Fibroblast of gingiva (primary cell): ENCODE measurements around the gene FAM89A.

Source experiments
- DNase-seq: peaks from one replicate; pipeline ENCODE4 v3.0.0-alpha.2; 2011; ENCODE audit warnings: low read depth

Gene FAM89A

DNA sequence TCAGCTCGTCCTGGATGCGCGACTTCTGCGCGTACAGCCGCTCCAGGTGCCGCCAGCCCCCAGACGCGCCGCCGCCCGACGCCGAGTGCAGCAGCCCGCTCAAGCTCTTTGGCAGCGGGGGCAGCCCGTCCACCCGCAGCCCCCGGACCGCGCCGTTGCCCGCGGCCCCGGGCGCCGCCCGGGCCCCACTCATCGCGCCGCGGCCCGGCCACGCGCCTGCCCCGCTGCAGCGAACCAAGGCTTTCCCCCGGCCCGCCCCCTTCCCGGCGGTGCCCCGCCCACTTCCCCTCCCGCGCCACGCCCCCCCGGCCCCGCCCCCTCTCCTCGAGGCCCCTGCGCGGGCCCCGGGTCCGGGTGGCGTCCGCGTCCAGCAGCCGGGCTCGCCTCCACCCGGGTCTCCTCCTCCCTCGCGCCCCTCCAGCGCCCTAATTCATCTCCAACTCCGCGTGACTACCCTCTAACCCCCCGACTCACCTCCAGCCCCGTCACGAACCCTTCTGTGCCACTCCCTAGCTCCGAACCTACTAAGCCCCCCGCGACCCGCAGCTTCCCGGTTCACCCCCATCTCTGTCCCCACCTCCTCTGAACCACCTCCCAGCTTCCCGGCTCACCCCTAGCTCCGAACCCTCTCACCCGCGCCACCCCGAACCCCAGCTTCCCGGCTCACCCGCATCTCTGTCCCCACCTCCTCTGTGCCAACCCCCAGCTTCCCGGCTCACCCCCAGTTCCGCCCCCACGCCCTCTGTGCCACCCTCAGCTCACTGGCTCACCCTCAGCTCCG is at the start of gene FAM89A:
TSS of gene FAM89A (minus strand) at position 236 of the 781 bp plus-strand sequence. CDS start at position 193, 43 bp downstream.
- peak; percentile 24 for DNase-seq

DNA sequence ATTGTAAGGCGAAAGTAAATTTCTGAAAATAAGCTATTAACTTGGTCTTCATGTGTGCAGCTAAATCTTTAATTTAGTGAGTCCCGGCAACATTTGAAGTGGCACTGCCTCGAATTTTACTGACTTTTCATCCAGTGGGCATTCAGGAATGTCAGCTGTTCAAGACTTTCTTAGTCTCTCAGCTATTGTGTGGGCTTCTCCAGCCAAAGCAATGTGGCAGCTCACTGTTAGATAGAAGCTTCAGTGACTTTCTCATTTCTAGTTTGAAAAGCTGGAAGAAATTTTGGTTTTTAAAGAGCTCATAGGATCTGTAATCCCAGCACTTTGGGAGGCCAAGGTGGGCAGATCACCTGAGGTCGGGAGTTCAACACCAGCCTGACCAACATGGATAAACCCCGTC is 44.3 kb upstream of the FAM89A start:
- no peak for DNase-seq

DNA sequence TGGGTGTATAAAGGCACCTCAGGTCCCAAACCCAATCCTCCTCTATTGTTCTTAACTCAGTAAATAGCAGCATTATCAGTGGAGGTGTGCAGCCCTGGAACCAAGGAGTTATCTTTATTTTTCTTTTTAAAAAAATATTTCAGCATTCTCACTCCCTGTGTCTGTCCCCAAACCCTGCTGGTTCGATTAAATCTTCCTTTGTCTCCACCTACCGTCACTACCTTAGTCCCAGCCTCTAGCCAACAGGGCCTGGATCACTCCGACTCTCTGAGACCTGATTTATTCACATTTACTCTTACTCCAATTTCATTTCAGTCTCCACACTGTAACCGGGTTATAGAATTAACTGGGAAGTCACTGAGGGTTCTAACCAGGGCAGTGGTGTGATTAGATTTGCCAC is 39.1 kb upstream of the FAM89A start:
- DNase-seq: no peak

DNA sequence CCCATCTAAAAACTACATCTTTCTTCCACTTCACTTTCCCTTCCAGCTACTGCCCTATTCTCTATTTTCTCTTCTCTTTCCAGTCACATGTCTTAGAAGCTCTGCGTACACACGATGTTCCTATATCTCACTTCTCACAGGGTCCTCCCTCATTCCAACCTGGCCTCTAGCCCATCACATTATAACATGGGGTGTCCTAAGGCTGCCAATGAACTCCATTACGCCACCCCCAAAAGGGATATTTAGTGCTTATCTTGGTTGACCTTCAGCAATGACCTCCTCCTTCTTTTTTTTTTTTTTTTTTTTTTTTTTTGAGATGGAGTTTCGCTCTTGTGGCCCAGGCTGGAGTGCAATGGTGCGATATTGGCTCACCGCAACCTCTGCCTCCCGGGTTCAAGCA is 38.2 kb upstream of the FAM89A start:
- DNase-seq: no peak

DNA sequence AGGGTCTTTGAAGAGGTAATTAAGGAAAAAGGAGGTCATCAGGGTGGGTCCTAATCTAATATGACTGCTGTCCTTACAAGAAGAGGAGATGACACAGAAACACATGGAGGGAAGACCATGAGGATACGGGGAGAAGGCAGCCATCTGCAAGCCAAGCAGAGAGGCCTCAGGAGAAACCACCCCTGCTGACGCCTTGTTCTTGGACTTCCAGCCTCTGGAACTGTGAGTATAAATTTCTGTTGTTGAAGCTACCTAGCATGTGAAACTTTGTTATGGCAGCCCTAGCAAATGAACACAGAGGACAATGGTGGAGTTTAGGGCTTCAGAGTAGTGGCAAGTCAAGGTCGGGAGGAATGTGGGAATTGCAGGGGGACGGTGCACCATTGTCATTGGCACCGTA is 36.7 kb upstream of the FAM89A start:
- DNase-seq: no peak

DNA sequence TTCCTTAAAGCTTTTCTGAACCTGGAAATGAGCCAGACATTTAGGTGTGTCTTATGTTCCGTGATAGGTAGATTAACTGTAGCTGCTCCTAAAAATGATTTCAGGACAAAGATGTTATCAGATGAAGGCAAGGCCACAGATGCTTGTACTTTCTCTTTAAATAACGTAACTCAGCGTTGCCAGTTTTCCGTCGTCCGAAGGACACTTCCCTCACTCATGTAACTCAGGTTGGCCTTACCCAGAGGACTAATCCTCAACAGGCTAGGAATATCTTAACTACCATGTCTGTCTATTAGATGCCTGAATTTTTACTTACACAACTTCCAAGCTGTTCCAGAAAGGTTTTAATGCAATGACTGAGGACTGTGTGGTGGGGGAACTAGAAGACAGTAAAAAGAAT is 35.4 kb upstream of the FAM89A start:
- no peak for DNase-seq

DNA sequence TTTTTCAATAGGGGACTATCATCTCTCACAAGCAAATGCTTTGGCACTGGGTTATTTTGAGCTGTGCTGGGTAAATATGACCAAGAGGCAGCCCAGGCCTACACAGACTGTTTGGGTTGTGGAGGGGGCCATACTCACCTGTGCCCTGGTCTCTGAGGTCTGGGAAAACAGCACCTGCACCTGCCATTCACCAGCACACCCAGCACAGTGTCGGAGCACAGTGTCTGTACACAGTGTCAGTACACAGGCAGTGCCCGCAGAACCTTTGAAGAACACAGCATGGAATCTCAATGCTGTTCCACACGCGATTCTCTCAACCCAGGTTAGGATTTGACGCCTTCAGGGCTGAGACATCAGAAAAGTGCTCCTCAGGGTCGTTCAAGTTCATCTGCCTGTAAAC is 35.0 kb upstream of the FAM89A start:
- DNase-seq: no peak

DNA sequence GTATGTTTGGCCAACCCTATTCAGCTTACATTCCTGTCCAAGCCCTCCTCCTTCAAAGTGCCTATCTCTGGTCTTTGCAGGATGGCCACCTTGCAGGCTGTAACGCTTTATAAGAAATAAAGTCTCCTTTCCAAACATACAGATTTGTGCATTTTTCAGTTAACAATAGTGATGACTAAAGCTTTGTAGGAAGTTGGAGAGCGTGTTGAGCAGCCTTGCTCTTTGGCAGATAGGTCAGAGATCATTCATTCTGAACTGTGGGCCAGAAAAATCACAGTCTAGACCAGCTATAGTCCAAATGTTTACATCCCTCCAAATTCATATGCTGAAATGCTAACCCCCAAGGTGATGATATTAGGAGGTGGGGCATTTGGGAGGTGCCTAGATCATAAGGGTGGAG is 34.0 kb upstream of the FAM89A start:
- DNase-seq: no peak

DNA sequence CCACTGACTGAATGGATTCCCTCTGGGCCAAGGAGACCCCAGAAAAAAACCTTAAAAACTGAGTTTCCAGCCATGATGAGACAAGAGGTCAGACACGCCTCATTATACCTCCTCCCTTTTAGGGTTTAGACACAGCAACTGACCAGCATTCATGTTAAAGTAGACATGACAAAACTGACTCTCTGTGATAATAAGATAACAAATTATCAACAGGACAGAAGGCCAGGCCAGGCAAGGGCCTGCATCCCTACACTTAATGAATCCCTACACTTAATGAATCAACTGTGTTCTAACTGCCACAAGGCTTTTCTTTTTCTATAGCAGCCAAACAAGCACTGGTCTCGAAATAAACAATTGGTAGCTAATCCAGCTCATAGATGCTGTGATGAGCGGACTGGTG is 33.3 kb upstream of the FAM89A start:
- no peak for DNase-seq

DNA sequence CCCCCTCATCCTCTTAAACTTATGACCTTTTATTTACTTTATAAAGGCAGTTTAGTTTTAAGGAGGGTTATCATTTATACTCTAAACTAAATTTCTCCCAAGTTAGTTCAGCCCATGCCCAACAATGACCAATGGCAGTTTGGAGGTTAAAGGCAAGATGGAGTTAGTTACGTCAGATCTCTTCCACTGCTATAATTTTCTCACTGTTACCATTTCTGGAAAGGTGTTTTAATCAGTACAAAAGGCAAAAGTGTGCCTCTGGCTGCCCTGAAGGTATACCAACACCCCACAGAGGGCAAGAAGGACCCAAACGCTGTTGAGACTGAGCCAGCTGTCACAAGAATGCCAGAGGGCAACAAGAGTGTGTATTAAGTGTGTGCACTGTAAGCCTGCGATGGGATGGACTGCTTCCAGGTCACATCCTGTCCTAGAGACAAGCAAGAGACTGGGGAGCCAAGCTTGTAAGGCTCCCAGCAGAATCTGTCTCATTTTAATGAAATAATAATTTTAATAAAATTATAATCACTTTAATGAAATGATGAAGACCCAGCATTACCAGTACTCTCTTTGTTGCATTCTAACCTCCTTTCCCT is 32.5 kb upstream of the FAM89A start:
- no peak for DNase-seq

DNA sequence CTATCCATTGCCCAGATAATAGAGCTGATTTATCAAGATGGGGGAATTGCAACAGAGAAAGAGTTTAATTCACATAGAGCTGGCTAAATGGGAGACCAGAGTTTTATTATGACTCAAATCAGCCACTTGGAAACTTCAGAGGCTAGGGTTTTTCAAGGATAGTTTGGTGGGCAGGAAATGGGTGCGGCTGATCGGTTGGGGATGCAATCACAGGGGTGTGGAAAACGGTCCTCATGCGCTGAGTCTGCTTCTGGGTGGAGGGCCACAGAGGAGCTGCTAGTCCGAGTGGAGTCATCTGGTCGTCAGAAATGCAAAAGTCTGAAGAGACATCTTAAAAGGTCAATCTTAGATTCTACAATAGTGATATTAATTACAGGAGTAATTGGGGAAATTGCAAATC is 32.0 kb upstream of the FAM89A start:
- DNase-seq: no peak

DNA sequence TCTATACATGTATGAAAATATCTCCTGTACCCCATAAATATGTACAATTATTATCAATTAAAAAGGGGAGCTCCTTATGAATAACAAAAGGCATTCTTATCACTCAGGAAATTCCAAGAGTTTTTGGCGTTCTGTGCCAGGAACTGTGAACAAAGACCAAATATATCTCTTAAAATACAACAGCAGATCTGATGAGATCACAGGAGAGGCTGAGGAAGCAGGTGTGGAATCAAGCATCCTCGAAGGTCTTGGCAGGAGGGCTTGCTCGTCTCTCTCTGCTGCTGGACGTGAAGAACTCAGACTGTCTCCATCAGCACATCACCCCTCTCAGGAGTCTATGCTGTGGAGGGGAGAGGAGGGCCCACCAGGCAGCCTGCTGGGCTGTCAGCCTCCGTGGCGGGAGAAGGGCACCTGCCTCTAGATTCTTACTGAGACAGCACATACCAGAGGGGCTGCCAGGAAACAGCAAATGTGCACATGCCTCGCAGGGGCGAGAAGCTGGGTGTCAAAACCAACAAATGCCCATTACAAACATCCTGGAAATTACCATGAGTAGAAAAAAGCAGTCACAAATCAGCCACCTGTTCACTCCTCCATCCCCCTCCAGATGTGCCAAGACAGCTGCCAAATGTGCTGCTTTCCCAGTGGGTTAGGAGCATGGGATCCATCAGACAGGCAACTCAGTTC is 30.8 kb upstream of the FAM89A start:
- DNase-seq: no peak

DNA sequence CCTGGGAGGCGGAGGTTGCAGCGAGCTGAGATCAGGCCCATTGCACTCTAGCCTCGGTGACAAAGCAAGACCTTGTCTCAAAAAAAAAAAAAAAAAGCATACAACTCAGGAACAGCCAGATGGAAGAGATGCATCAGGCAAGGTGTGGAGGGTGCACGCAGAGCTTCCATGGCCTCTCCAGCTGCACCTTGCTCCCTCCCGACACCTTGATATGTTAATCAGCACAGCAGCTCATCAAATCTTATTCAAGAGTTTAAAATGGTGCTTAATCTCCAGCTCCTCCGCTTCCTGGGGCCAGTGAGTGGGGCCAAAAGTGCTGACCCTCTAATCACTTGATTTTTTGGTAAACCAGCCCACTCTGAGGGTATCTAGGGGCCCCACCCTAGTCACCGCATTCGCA is 29.3 kb upstream of the FAM89A start:
- no peak for DNase-seq

DNA sequence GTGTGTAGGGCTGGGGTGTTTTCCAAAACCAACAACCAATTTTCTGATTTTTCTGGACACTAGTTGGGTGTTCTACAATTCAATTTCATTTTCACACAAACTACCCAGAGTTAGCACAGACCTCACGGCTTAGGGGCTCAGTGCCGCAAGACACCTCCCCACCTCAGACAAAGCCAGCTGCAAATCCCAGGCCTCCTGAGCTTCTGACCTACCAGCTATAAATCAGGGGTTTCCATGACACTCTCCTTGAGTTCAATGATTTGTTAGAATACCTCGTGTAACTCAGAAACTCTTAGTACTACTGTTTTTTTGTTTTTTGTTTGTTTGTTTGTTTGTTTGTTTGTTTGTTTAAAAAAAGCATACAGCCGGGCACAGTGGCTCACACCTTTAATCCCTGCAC is 28.7 kb upstream of the FAM89A start:
- no peak for DNase-seq

DNA sequence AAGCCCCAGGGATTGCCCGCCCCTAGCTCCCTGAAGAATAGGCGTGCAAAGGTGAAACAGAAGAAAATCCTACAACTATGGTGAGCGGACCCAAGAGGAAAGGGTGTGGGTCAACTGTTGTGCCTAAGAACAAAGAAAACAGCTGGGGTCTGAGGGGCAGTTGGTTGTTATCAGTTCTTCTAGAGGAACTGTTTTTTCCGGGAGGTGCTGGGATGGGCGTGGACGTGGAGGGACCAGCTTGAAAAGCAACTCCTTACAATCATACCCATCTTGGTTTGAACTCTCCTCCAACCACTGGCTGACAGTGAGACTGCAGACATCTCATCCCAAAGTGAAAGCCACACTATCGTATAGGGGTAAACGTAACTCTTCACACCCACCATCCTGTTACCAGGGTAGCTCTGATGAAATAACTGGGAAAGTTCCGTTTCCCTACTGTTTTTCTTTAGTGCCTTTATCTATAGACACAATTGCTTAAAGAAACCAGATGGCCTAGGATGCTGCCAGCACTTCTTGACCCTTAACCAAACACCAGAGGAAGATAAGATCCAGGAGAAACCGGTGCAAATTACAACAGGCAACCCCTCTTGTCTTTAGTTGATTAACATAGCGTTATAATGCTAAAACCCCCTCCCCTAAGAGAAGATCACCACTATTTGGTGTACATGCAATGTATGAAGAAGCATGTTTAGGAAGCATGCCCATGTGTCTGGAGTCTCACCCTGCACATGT is 25.6 kb upstream of the FAM89A start:
- no peak for DNase-seq

DNA sequence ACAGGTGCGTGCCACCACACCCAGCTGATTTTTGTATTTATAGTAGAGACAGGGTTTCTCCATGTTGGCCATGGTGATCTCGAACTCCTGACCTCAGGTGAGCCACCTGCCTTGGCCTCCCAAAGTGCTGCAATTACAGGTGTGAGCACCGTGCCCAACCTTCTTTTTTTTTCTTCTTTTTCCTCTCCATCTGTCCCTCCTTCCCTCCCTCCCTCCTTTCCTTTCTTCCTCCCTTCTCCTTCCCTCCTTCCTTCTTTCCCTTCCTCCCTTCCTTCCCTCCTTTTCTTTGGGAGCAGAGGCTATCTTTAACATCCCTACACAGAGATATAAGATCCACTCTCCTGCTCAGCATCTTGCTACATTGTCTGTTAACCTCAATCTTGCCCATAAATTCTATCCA is 24.4 kb upstream of the FAM89A start:
- no peak for DNase-seq

DNA sequence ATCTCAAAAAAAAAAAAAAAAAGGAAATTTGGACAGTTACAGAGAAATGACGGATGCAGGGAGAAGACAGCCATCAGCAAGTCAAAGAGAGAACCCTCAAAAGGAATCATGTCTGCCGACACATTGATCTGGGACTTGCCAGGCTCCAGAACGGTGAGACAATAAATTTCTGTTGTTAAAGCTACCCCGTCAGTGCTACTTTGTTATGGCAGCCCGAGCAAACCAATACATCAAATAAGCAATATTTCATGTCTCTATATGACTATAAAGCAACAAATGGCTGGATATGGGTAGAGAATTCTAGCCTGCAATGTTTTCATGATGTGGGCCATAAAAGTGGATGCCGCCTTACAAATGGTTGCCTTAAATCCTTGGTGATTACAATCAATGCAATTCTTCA is 23.3 kb upstream of the FAM89A start:
- no peak for DNase-seq

DNA sequence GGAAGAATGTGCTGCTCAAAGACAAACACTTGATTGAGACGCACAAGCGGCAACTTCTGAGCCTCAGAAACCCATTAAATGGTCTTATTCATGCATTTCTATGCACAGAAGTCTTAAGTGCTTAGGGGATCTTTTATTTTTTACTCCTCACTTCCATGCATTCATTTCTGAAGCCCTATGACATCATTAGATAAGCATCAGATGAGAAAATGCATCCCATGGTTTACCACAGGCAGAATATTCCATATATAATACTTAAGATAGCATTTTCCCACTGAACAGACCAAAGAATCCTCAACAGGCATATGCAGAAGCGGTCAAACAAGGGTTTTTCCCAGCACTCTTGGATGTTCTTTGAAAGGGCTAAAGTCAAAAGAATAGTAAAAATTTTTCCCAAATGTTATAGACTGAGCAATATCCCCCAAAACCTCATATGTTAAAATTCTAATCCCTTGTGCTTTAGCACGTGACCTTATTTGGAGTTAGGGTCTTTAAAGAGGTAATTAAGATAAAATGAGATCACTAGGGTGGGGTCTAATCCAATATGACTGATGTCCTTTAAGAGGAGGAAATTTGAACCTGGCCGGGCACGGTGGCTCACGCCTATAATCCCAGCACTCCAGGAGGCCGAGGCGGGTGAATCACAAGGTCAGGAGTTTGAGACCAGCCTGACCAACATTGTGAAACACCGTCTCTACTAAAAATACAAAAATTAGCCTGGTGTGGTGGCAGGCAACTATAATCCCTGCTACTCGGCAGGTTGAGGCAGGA is 22.6 kb upstream of the FAM89A start:
- no peak for DNase-seq

DNA sequence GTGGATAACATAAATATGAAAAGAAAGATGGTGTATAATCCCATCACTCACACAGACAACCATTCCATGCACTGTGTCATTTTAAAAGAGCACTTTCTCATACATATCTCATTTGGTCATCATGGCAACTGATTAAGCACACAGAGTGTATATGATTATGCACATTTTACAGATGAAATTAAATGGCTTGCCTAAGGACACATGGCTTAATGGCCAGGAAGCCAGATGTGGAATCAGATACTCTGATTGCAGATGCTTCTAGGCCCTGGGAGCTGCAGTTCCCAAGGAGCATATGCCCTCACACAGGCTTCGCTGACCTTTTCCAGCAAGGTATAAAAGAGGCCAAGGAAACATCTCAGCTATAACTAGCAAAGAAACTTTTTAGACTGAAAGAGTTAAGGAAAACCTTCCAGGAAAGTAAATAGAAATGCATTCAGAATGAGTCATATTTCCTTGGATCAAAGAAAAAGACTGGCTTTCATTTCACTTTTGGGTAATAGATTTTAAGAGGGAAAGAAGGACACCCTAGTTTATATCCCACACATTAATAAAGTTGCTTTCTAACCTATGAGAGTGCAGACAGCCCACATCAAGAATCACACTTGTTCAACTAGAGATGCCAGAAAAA is 19.6 kb upstream of the FAM89A start:
- DNase-seq: no peak

DNA sequence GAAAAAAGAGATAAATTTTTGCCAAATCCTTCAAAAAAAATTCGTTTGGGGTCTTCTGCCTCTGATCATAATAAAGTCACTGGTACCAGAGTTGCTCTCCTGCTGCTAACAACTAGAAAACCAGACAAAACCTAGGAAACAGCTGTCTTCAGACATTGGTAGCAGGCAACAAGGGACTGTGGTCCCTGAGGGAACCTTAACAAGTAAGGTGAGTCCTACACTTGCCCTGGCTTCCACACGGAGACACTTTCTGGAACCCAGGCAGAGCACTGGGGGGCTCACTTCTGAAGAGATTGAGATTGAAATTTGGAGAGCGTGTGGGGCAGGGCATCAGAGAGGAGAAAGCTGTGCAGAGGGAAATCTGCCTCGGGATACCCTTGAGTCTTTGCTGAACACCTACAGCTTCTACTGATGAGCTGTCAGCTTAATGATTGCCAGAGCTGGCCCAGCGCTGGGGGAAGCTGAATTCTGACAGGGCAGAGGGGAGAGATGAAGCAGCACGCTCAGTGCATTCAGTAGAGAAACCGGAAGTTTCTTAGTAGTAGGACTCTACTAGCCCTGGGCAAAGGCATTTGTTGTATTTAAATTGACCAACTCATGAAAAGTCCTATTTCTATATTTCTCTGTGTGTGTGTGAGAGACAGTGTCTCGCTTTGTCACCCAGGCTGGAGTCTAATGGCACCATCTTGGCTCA is 18.5 kb upstream of the FAM89A start:
- DNase-seq: no peak

DNA sequence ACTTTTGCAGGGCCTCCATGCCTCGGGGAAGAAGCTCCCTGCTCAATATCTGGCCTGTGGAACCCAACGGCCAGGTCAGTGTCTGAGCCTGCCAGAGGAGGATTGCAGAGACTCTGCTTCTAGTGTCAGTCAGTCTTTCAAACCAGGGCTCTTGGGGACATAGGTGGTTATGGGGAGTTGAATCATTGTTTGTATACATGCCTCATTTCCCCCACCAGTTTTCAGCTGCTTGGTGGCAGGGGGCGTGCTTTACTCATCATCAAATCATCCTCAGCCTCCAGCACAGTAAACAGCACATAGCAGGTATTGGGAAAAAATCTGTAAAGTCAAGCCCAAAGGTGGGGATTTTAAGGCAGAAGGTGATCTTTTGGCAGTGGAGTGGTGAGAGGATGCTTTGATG is 17.4 kb upstream of the FAM89A start:
- no peak for DNase-seq
